Measurements from ENCODE around the gene SCYL2. TPM values are rescaled to one million over a fixed set of nuclear protein-coding genes. Genes with fewer than 3 reads are reported as not detected.
"Not testable (repeated sequence)": the region's sequence is repeated elsewhere in the genome, so short reads cannot be mapped to it uniquely, and the experiment has no call there.

The SCYL2 gene
- total and polyA plus RNA-seq, 2 donors (not counting 1 experiment from before 2014, with no cell fraction given): 43.0 to 47.9 TPM

- TF ChIP-seq CTCF (conservative IDR thresholded peaks at IDR 0.05 in 1 of 2, IDR thresholded peaks at IDR 0.05 in 1 of 2; ENCODE audit: low read depth in 1 of 2, low read length in 2 of 2): no peak
- no peak for TF ChIP-seq EZH2 (IDR thresholded peaks at IDR 0.05; ENCODE audit: low read length, missing control alignments)
- H3K79me2 ChIP-seq (ENCODE audit: control insufficient read depth, insufficient read depth, low read length): peaks cover 6% of the 10 kb centered on the region
- H3K4me2 ChIP-seq (ENCODE audit: extremely low read depth, insufficient read depth, low read length): no peak overlapping the region
- no peaks in the 10 kb centered on the region for H4K20me1 ChIP-seq (ENCODE audit: control insufficient read depth, extremely low read depth, insufficient read depth, low read length)
- no peaks in the 10 kb centered on the region for H3K9me3 ChIP-seq (ENCODE audit: control insufficient read depth, insufficient read depth, low read depth, low read length)
- H3K27ac ChIP-seq (ENCODE audit: insufficient read depth, low read length): no peak overlapping the region
- no peak for DNase-seq (ENCODE audit: low read depth in 2 of 2)
- H3K27me3 ChIP-seq (ENCODE audit: control insufficient read depth, insufficient read depth, low read length): no peaks in the 10 kb centered on the region
- H2AFZ ChIP-seq (ENCODE audit: low read length): no peak overlapping the region
- no peak overlapping the region for H3K4me3 ChIP-seq (replicated peaks in 1 of 4; ENCODE audit: control extremely low read depth in 1 of 4, insufficient read depth in 1 of 4, low read depth in 3 of 4, low read length in 4 of 4)
- H3K4me1 ChIP-seq (ENCODE audit: control insufficient read depth, extremely low read depth, insufficient read depth, low read length): no peaks in the 10 kb centered on the region
- no peaks in the 10 kb centered on the region for H3K36me3 ChIP-seq (ENCODE audit: control insufficient read depth, insufficient read depth, low read length)
- no peak overlapping the region for H3K9ac ChIP-seq (ENCODE audit: insufficient read depth, low read length)
These were observed 3.8 kb upstream of the SCYL2 start for GRCh38 chr12:100263131-100263530.

GRCh38 chr12:100265107-100265506, 1.9 kb upstream of the SCYL2 start:
- not testable (repeated sequence) for H4K20me1 ChIP-seq (ENCODE audit: control insufficient read depth, extremely low read depth, insufficient read depth, low read length); H3K36me3 ChIP-seq (ENCODE audit: control insufficient read depth, insufficient read depth, low read length); H3K4me2 ChIP-seq (ENCODE audit: extremely low read depth, insufficient read depth, low read length); H3K9ac ChIP-seq (ENCODE audit: insufficient read depth, low read length); H3K9me3 ChIP-seq (ENCODE audit: control insufficient read depth, insufficient read depth, low read depth, low read length); H3K27ac ChIP-seq (ENCODE audit: insufficient read depth, low read length); H3K27me3 ChIP-seq (ENCODE audit: control insufficient read depth, insufficient read depth, low read length); H3K4me1 ChIP-seq (ENCODE audit: control insufficient read depth, extremely low read depth, insufficient read depth, low read length); H2AFZ ChIP-seq (ENCODE audit: low read length); DNase-seq (ENCODE audit: low read depth in 2 of 2); H3K4me3 ChIP-seq (replicated peaks in 1 of 4; ENCODE audit: control extremely low read depth in 1 of 4, insufficient read depth in 1 of 4, low read depth in 3 of 4, low read length in 4 of 4)
- H3K79me2 ChIP-seq (ENCODE audit: control insufficient read depth, insufficient read depth, low read length): peaks cover 24% of the 10 kb centered on the region

- Histone ChIP-seq H3K9ac (ENCODE audit: insufficient read depth, low read length) (no peak overlapping the region), H3K27ac (ENCODE audit: insufficient read depth, low read length) (peak overlapping the region; percentile 94), H4K20me1 (ENCODE audit: control insufficient read depth, extremely low read depth, insufficient read depth, low read length) (no peaks in the 10 kb centered on the region), H3K9me3 (ENCODE audit: control insufficient read depth, insufficient read depth, low read depth, low read length) (no peaks in the 10 kb centered on the region), H3K4me1 (ENCODE audit: control insufficient read depth, extremely low read depth, insufficient read depth, low read length) (peaks cover 4% of the 10 kb centered on the region), H3K27me3 (ENCODE audit: control insufficient read depth, insufficient read depth, low read length) (no peaks in the 10 kb centered on the region), H3K79me2 (ENCODE audit: control insufficient read depth, insufficient read depth, low read length) (peaks cover 31% of the 10 kb centered on the region), H3K36me3 (ENCODE audit: control insufficient read depth, insufficient read depth, low read length) (no peaks in the 10 kb centered on the region), H3K4me3 (replicated peaks in 1 of 4; ENCODE audit: control extremely low read depth in 1 of 4, insufficient read depth in 1 of 4, low read depth in 3 of 4, low read length in 4 of 4) (peak overlapping the region; percentile 80 to 97 (median 87)), H3K4me2 (ENCODE audit: extremely low read depth, insufficient read depth, low read length) (peak overlapping the region; percentile 84), H2AFZ (ENCODE audit: low read length) (peak overlapping the region; percentile 98)
- no peak for DNase-seq (ENCODE audit: low read depth in 2 of 2)
- TF ChIP-seq EZH2 (IDR thresholded peaks at IDR 0.05; ENCODE audit: low read length, missing control alignments) (no peak), CTCF (conservative IDR thresholded peaks at IDR 0.05 in 1 of 2, IDR thresholded peaks at IDR 0.05 in 1 of 2; ENCODE audit: low read depth in 1 of 2, low read length in 2 of 2) (no peak)
These were observed 1.0 kb upstream of the SCYL2 start for GRCh38 chr12:100265732-100266584.
